NCI-H2107 treated with DMSO at 0.1 percent for 48 hours (cell line): ENCODE results near the gene NWD2.
A peak's percentile ranks its signal among the peaks of the same experiment; 100 is the strongest.

Source experiments
- DNase-seq: peaks from one replicate; lab custom pipeline; 2025; ENCODE audit not compliant: unreplicated experiment; lab: John Stamatoyannopoulos, UW

The NWD2 gene

GRCh38 chr4:37437163-37437562 lies 192.6 kb downstream of the NWD2 start:
- DNase-seq = no peak

- DNase-seq = no peak
Measured at GRCh38 chr4:37438564-37439279, 194.2 kb downstream of the NWD2 start.

GRCh38 chr4:37439809-37440474 lies 195.4 kb downstream of the NWD2 start:
- no peak for DNase-seq

GRCh38 chr4:37440501-37440900 lies 196.0 kb downstream of the NWD2 start:
- no peak for DNase-seq

GRCh38 chr4:37441231-37442061 lies 196.9 kb downstream of the NWD2 start:
- no peak for DNase-seq

- no peak for DNase-seq
Measured at GRCh38 chr4:37442062-37442323, 197.4 kb downstream of the NWD2 start.

- DNase-seq = no peak
Measured at GRCh38 chr4:37443137-37443536, 198.6 kb downstream of the NWD2 start.

GRCh38 chr4:37445023-37445422 lies 200.5 kb downstream of the NWD2 start:
- DNase-seq = no peak

GRCh38 chr4:37446016-37446415 lies 201.5 kb downstream of the NWD2 start:
- no peak for DNase-seq

GRCh38 chr4:37447886-37448285 lies 203.3 kb downstream of the NWD2 start:
- DNase-seq = no peak

GRCh38 chr4:37450309-37450708 lies 205.8 kb downstream of the NWD2 start:
- DNase-seq = no peak

GRCh38 chr4:37450911-37451310 lies 206.4 kb downstream of the NWD2 start:
- DNase-seq = no peak

- DNase-seq = no peak
Measured at GRCh38 chr4:37451656-37452055, 207.1 kb downstream of the NWD2 start.

- DNase-seq = peak; percentile 41
Measured at GRCh38 chr4:37452952-37453280, 208.4 kb downstream of the NWD2 start.

- peak; percentile 22 for DNase-seq
Measured at GRCh38 chr4:37453281-37453998, 208.9 kb downstream of the NWD2 start.

- no peak for DNase-seq
Measured at GRCh38 chr4:37453999-37454800, 209.7 kb downstream of the NWD2 start.

- DNase-seq = no peak
Measured at GRCh38 chr4:37455301-37456131, 211.0 kb downstream of the NWD2 start.

- no peak for DNase-seq
Measured at GRCh38 chr4:37461801-37462200, 217.3 kb downstream of the NWD2 start.

GRCh38 chr4:37463033-37463856 lies 218.7 kb downstream of the NWD2 start:
- no peak for DNase-seq
